Measurements from ENCODE around the gene EPM2AIP1. TPM values are rescaled to one million over a fixed set of nuclear protein-coding genes. Genes with fewer than 3 reads are reported as not detected.

Gene EPM2AIP1
- total and polyA plus RNA-seq, 9 of the 15 experiments (the other 6 are each of a cell fraction or from before 2014, with no cell fraction given) = 6.7 to 44.8 (median 25.2) TPM

GRCh38 chr3:36964817-36965216 lies 28.1 kb downstream of the EPM2AIP1 start (continued):
- no peak for TF ChIP-seq FOXO4 (CRISPR knock-in tag; IDR thresholded peaks at IDR 0.05)
- no peak for TF ChIP-seq SUPT5H (IDR thresholded peaks at IDR 0.05)
- no peak for TF ChIP-seq HINFP (tag; conservative IDR thresholded peaks at IDR 0.05; ENCODE audit: low read depth)
- no peak for TF ChIP-seq POLR3G (IDR thresholded peaks at IDR 0.05; ENCODE audit: extremely low read depth, insufficient read length, insufficient replicate concordance)
- no peak for TF ChIP-seq CXXC5 (CRISPR knock-in tag; IDR thresholded peaks at IDR 0.05)
- no peak for TF ChIP-seq MAFF (IDR thresholded peaks at IDR 0.05; ENCODE audit: low read length)
- no peak for TF ChIP-seq E2F8 (IDR thresholded peaks at IDR 0.05; ENCODE audit: low read depth, partially characterized antibody)
